M059J (cell line): ENCODE data around the gene FOXN3. TPM values are rescaled to one million over a fixed set of nuclear protein-coding genes. Genes with fewer than 3 reads are reported as not detected.
A peak's percentile ranks its signal among the peaks of the same experiment; 100 is the strongest.
"Not testable (repeated sequence)": the region's sequence is repeated elsewhere in the genome, so short reads cannot be mapped to it uniquely, and the experiment has no call there.

Experiments
- DNase-seq: peaks from one replicate; pipeline ENCODE4 v3.0.0-alpha.2; 2012; ENCODE audit warnings: low read depth
- total RNA-seq: library from RNA; depleted of rRNA; stranded (reverse); fragments of >200 nt; shearing (Covaris generic); gene quantifications from 2 replicates; pipeline ENCODE4 v1.2.3, GENCODE V29; 2014

The FOXN3 gene
- total RNA-seq, 1 experiment from 2014 or later, result 16.7 TPM

DNA sequence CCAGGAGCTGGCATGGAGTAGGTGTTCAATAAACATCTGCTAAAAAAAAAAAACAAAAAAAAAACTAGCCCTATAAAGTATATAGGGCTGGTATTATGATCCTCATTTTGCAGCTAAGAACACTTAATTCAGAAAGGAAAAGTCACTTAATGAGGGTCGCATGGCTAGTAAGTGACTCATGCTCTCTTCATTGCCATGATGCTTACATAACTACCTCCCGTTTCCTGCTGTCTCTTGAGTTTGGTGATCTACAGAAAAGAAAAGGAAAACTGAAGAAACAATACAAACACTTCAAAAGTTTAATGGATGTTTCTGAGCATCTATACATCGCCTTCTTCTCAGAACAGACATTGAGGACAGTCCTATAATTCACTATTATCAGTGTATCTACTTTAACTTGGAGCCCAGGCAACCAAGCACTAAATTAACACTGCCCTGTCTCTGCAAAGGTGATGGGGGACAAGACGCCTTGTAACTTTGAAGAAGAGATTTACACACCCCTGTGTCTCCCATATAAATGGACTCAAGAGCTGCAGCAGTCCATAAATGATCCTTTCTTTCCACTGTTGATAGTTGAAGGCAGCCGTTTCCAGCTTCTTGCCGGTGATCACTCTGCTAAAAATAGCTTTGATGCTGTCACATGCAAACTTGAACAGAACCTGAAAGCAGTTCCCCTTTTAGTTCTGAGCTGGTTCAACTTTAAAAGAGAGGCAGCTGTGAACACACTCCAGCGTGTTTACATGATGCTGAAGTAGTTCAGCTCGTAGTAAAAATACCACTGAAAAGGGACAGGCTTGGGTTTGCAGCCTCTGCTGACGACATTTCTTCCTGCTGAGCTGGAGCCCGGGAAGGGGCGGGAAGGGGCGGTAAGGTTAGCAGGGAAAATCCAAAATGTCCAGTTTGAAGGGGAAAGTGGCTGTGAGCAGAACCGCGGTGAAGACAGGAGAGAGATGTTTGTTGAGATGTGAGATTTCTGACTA lies 113.3 kb downstream of the FOXN3 start:
- DNase-seq, result peak; percentile 79

- DNase-seq, result no peak
Measured at GRCh38 chr14:89302396-89302950, 114.6 kb downstream of the FOXN3 start.

GRCh38 chr14:89299587-89299986 lies 117.4 kb downstream of the FOXN3 start:
- no peak for DNase-seq

GRCh38 chr14:89298056-89298834 lies 118.8 kb downstream of the FOXN3 start:
- DNase-seq, result no peak

DNA sequence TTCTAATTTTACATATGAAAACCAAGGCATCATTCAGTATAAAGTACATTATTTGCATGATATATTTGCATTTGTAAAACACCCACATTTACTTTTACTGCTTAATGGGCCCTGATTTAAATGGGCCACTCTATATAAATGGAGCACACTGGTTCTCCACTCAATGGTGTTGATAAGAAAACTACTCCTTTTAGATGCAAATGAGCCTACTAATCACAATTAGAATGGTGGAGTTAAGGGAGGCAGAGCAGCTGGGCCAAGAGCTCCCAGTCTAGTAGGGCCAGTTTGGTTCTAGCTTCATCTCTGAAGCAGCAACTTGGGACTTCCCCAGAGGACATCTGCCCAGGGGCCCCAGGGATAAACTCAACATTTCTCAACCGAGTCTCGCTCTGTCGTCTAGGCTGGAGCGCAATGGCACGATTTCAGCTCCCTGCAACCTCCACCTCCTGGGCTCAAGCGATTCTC lies 120.7 kb downstream of the FOXN3 start:
- DNase-seq, result no peak

GRCh38 chr14:89294872-89295271 lies 122.2 kb downstream of the FOXN3 start:
- no peak for DNase-seq

- DNase-seq, result not testable (repeated sequence)
Measured at GRCh38 chr14:89294469-89294868, 122.6 kb downstream of the FOXN3 start.

GRCh38 chr14:89294060-89294459 lies 123.0 kb downstream of the FOXN3 start:
- no peak for DNase-seq

GRCh38 chr14:89293314-89293916 lies 123.6 kb downstream of the FOXN3 start:
- DNase-seq, result no peak

DNA sequence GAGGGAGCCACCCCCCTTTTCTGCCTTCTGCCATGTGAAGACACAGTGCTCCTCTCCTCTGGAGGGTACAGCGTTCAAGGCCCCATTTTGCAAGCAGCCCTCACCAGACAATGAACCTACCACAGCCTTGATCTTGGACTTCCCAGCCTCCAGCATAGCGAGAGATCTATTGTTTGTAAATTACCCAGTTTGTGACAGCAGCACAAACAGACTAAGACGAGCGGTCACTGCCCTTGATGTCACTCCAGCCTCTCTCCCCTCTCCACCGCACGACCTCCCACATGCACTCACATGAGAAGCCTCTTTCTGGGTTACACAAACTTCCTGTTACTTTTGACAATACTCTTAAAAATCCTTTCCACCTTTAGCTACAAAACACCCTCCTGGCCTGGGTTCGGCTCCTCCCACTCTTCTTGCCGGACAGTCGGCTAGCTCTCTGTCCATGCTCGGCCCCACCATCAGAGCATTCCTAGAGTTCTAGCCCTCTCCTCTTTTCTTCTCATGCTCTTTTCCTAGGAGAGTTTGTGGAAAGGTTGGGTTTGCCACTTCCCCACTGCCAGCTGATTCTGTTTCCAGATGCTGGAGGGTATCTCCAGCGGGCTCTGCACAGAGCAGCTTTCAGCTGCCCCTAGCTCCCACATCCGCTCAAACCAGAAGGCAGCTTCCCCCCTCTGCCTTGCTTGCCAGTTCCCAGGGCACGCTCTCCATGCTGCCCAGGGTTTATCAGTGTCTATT lies 124.3 kb downstream of the FOXN3 start:
- DNase-seq, result no peak

DNA sequence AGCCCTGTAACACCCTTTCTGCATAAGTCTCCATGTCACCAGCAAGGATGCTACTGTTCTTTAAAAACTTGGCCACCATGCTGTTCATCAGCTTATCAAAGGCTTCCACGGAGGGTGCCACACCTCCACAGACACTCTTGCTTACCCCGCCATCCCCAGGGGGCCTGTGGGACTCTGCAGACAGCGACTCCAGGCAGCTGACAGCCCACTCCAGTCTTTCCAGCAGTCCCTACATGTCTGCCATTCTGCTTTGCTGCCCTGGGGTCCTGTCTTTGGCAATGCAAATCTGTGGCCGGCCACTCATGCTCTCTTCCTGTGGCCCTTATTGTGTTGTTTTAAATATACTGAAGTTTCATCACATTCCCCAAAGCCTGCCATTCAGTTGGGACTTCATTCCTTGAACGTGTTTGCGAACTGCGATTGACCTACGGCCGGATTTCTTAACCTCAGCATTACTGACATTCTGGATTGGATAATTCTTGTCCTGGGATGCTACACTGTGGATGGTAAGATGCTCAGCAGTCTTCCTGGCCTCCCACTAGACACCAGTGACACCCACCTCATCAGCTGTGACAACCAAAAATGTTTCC lies 125.6 kb downstream of the FOXN3 start:
- no peak for DNase-seq

GRCh38 chr14:89290813-89291212 lies 126.2 kb downstream of the FOXN3 start:
- no peak for DNase-seq

- no peak for DNase-seq
Measured at GRCh38 chr14:89289477-89289876, 127.6 kb downstream of the FOXN3 start.

- no peak for DNase-seq
Measured at GRCh38 chr14:89288114-89288513, 128.9 kb downstream of the FOXN3 start.

DNA sequence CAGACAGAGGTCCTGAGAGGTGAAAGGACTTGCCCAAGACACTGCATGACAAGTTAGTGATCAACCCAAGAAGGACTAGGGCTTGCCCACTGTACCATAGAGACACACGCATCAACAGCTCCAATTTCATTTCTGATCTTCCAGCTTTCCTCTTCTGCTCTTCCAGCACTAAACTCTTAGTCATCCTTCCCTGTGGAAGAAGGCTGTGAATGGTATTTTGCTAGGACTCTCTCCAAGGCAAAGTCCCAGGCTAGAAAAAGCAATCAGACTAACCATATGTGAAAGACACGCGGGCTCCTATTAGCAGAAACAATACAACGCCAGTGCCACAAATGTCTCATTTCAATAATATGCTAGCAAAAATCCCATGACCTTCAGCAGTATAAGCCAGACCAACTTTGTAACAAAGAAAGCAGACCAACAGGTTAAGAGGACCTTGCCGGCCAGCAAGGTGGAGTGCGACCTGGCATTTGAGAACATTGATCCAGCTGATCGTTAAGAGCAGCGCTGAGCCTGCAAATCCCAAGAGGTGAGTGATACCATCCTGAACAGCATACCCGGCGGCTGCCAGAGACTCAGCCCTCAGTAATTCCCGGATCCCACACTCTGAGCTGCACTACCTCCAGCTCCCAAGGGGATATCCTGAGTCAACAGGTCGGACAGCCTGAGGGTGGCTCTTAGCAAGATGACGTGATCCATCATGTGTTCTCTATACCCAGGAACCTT lies 132.5 kb downstream of the FOXN3 start:
- no peak for DNase-seq

DNA sequence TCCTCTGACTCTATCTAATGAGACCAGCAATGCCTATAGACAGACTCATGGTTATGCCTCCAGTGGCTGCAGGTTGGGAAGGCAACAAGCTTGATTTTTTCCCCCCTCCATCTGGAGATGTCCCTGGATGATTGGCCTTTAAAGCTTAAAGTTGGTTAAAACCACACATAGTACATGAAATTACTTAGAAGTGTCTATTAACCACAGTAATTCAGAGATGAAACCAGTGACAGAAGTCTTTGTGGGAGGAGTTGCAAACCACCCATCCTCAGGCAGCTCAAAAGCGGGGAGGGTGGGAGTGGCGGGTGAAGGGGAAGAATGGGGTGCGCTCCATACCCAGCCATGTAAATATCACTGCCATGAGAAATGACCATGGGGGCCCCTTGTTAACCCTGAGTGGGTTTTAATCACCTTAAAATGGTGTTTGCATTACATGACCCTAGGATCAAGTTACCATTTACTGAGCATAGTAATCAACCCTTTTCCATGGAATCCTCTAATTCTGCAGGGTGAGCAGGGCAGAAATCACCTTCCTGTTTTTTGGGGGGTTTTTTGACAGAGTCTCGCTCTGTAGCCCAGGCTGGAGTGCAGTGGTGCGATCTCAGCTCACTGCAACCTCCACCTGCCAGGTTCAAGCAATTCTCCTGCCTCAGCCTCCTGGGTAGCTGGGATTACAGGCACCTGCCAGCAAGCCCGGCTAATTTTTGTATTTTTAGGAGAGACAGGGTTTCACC lies 133.5 kb downstream of the FOXN3 start:
- DNase-seq, result no peak

DNA sequence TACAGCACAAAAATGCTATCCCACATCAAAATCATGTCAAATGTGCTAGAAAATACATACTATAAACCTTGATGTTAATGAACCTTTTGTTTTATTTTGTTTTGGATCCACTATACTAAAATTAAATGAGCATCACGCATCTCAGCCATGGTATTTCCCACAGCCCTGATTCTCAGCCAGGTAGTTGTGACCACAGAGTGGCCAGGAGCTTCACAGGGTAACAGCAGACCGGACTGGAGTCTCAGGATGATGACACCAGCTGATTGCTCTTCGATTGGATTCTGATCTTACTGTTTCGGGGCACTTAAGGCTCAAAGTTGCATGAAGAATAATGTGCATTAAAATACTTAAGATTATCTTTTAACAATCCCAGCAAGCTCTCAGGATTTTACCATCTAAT lies 134.8 kb downstream of the FOXN3 start:
- no peak for DNase-seq

- no peak for DNase-seq
Measured at GRCh38 chr14:89280600-89280999, 136.4 kb downstream of the FOXN3 start.

GRCh38 chr14:89279649-89280232 lies 137.3 kb downstream of the FOXN3 start:
- DNase-seq, result no peak
